CD4-positive, alpha-beta T cell (primary cell): Measurements from ENCODE around the gene AGAP1. TPM values are rescaled to one million over a fixed set of nuclear protein-coding genes. Genes with fewer than 3 reads are reported as not detected.

Experiments used
- ATAC-seq: fragments of 200-7000 bp; cut with Tn5 transposase; one replicate; pipeline ENCODE4 v1.10.0; 2022; ENCODE audit warnings: mild to moderate bottlenecking; ENCODE audit not compliant: poor library complexity
- CTCF ChIA-PET: fragments of 350-600 bp; sonication (Branson Sonifier 250); formaldehyde crosslinking; loops from one replicate; lab custom pipeline; 2021; ENCODE audit warnings: antibody characterized with exemption, inconsistent platforms; lab: Charles Lee
- POLR2A ChIA-PET: fragments of 350-600 bp; sonication (Branson Sonifier 250); formaldehyde crosslinking; loops from one replicate; lab custom pipeline; 2021; ENCODE audit warnings: antibody characterized with exemption, inconsistent platforms; lab: Charles Lee
- DNase-seq, 14 experiments: peaks; one replicate each; pipeline ENCODE4 v3.0.0-alpha.2; 2013 to 2020; ENCODE audit warnings: mixed read lengths in 2 of 14
- H3K27ac ChIP-seq, 2 donors: one replicate each; pipeline versions ENCODE4 v1.5.1 to v1.7.0; 2013; ENCODE audit warnings: low read length in 2 of 2, low read depth in 1 of 2, mild to moderate bottlenecking in 1 of 2
- H3K27me3 ChIP-seq, 2 experiments: 1 replicate in 1 of 2; 2 replicates in 1 of 2; pipeline versions ENCODE4 v1.6.1 to v1.7.0; 2013; ENCODE audit warnings: low read length in 2 of 2, control low read depth in 1 of 2, mild to moderate bottlenecking in 1 of 2, moderate library complexity in 1 of 2; ENCODE audit not compliant: insufficient read depth in 2 of 2, control insufficient read depth in 1 of 2
- H3K36me3 ChIP-seq: one replicate; pipeline ENCODE4 v1.6.1; 2013; ENCODE audit warnings: low read length, control low read depth; ENCODE audit not compliant: insufficient read depth
- H3K4me1 ChIP-seq: one replicate; pipeline ENCODE4 v1.6.1; 2013; ENCODE audit warnings: low read length, control low read depth; ENCODE audit not compliant: insufficient read depth
- H3K4me3 ChIP-seq: one replicate; pipeline ENCODE4 v1.5.1; 2013; ENCODE audit warnings: mild to moderate bottlenecking, low read length, moderate library complexity
- H3K9me3 ChIP-seq, 2 experiments: 1 replicate in 1 of 2; 2 replicates in 1 of 2; pipeline versions ENCODE4 v1.6.1 to v1.7.0; 2013; ENCODE audit warnings: low read length in 2 of 2, mild to moderate bottlenecking in 2 of 2, control low read depth in 1 of 2, moderate library complexity in 1 of 2; ENCODE audit not compliant: control insufficient read depth in 1 of 2, insufficient read depth in 1 of 2
- H3K27ac Mint-ChIP-seq: one replicate; pipeline ENCODE4 v1.8.0; 2020; ENCODE audit warnings: mixed read lengths
- H3K27me3 Mint-ChIP-seq: one replicate; pipeline ENCODE4 v1.8.0; 2021; ENCODE audit warnings: mixed read lengths
- H3K36me3 Mint-ChIP-seq: one replicate; pipeline ENCODE4 v1.8.0; 2021; ENCODE audit warnings: low read depth, mixed read lengths
- H3K4me1 Mint-ChIP-seq: one replicate; pipeline ENCODE4 v1.8.0; 2021; ENCODE audit warnings: low read depth, mixed read lengths
- H3K4me3 Mint-ChIP-seq: one replicate; pipeline ENCODE4 v1.8.0; 2020; ENCODE audit warnings: mild to moderate bottlenecking, mixed read lengths
- H3K9me3 Mint-ChIP-seq: one replicate; pipeline ENCODE4 v1.8.0; 2020; ENCODE audit warnings: mixed read lengths
- intact Hi-C, 2 experiments: fragments of 100-400 bp; cut with DNase I in 1 of 2; cut with micrococcal nuclease in 1 of 2; formaldehyde crosslinking; loops; one replicate each; pipeline versions ENCODE4 v1.15.1 to v1.9.0; 2023 to 2025; cut with DNase I, micrococcal nuclease
- total RNA-seq, 174 experiments: library from RNA in 2 of 174; stranded (reverse) in 2 of 174; gene quantifications; one replicate each; pipeline ENCODE4 v1.2.3 and lab custom pipeline; 2021 to 2026
- TF ChIP-seq, protein P1 (sequence below): fragments of 200-600 bp; IDR thresholded peaks from one replicate; pipeline ENCODE4 v1.8.0; 2022; ENCODE audit warnings: antibody characterized with exemption, mild to moderate bottlenecking

AGAP1 gene
- total RNA-seq, 2 experiments from 2014 or later = 2.6 to 3.1 TPM

DNA sequence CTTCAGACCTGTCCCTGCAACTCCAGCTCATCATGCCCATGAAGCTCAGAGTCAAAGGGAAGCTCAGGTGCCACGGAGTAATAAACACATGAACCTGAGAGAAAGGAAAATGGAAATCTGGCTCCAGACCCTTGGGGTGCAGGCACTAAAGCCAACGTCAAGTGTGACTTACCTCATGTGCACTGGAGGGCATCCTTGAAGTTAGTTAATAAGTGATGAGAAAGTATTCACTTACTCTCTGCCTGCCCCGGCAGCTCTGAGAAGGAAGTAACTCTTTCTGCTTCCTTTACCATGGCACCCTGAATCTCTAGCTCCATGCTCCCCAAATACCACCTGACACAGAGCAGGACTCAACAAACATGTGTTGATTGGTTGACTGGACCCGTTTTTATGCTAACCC, 21.4 kb upstream of the AGAP1 start:
- peaks cover 8% of the 10 kb centered on the region in 2 experiments for H3K9me3 ChIP-seq
- no peaks in the 10 kb centered on the region for H3K36me3 Mint-ChIP-seq
- ChIA-PET POLR2A (no interaction called here), CTCF (no interaction called here)
- H3K9me3 Mint-ChIP-seq = peaks cover 4% of the 10 kb centered on the region
- no peaks in the 10 kb centered on the region for H3K4me1 Mint-ChIP-seq
- H3K4me3 Mint-ChIP-seq = no peak overlapping the region
- no peak overlapping the region for H3K27ac Mint-ChIP-seq
- peaks cover 0 to 4% of the 10 kb centered on the region in 2 experiments for H3K27me3 ChIP-seq
- DNase-seq (no peak), ATAC-seq (no peak)
- peaks cover 34% of the 10 kb centered on the region for H3K27me3 Mint-ChIP-seq
- no peak overlapping the region for H3K4me3 ChIP-seq
- TF ChIP-seq, protein P1, sequence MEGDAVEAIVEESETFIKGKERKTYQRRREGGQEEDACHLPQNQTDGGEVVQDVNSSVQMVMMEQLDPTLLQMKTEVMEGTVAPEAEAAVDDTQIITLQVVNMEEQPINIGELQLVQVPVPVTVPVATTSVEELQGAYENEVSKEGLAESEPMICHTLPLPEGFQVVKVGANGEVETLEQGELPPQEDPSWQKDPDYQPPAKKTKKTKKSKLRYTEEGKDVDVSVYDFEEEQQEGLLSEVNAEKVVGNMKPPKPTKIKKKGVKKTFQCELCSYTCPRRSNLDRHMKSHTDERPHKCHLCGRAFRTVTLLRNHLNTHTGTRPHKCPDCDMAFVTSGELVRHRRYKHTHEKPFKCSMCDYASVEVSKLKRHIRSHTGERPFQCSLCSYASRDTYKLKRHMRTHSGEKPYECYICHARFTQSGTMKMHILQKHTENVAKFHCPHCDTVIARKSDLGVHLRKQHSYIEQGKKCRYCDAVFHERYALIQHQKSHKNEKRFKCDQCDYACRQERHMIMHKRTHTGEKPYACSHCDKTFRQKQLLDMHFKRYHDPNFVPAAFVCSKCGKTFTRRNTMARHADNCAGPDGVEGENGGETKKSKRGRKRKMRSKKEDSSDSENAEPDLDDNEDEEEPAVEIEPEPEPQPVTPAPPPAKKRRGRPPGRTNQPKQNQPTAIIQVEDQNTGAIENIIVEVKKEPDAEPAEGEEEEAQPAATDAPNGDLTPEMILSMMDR = no peak
- intact Hi-C loops = no loop called here
- H3K36me3 ChIP-seq = no peaks in the 10 kb centered on the region
- no peaks in the 10 kb centered on the region for H3K4me1 ChIP-seq
- H3K27ac ChIP-seq = no peak overlapping the region

DNA sequence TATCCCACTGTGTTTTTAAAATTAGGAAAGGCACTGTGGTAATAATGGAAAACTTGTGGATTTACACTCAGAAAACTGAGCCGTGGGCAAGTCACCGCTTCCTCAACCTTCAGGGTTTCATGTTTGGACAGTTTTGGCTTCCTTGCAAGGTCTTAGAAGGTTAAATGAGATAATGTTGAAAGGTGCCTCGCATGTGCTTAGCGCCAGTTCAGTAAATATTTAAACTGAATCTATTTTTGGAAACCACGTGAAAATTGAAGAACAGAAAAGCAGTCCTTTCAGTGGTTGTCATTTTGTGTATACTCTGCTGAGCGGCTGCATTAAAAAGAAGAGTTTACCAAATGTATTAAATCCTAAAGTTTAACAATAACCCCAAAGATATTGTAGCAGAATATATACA, 15.2 kb upstream of the AGAP1 start:
- no peak overlapping the region for H3K4me3 Mint-ChIP-seq
- DNase-seq (no peak), ATAC-seq (no peak)
- TF ChIP-seq, protein P1 = no peak
- H3K27ac ChIP-seq = no peak overlapping the region
- no peak overlapping the region for H3K4me3 ChIP-seq
- intact Hi-C loops = no loop called here
- H3K9me3 ChIP-seq = peaks cover 8 to 10% of the 10 kb centered on the region in 2 experiments
- no peak overlapping the region for H3K27ac Mint-ChIP-seq
- no peaks in the 10 kb centered on the region for H3K4me1 Mint-ChIP-seq
- H3K4me1 ChIP-seq = no peaks in the 10 kb centered on the region
- POLR2A ChIA-PET = no interaction called here
- H3K9me3 Mint-ChIP-seq = peaks cover 4% of the 10 kb centered on the region
- H3K27me3 ChIP-seq = peaks cover 0 to 4% of the 10 kb centered on the region in 2 experiments
- no peaks in the 10 kb centered on the region for H3K36me3 Mint-ChIP-seq
- CTCF ChIA-PET = no interaction called here
- H3K36me3 ChIP-seq = no peaks in the 10 kb centered on the region
- peaks cover 26% of the 10 kb centered on the region for H3K27me3 Mint-ChIP-seq

DNA sequence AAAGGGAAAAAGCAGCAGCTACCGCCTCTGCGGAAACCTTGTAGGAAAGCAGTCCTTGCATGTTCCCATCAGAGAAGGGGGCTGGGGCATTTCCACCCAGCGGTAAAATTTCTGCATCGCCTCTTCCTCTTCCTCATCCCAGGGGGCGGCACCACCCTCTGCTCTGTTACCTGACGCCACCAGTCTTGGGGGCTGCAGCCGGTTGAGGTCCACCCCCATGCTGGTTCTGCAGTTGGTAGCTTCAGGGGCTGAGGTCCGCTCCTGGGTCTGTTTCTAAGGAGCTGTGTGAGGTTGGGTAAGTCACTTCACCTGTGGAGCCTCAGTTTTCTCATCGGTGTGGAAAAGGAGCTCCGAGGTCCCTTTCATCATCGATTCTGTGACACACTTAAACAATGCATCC, 14.2 kb upstream of the AGAP1 start:
- Mint-ChIP-seq H3K27ac (no peak overlapping the region), H3K27me3 (peaks cover 28% of the 10 kb centered on the region), H3K9me3 (peaks cover 4% of the 10 kb centered on the region), H3K4me1 (no peaks in the 10 kb centered on the region), H3K36me3 (no peaks in the 10 kb centered on the region), H3K4me3 (no peak overlapping the region)
- Histone ChIP-seq H3K27ac (no peak overlapping the region), H3K27me3 (peaks cover 0 to 4% of the 10 kb centered on the region in 2 experiments), H3K4me3 (no peak overlapping the region), H3K36me3 (no peaks in the 10 kb centered on the region), H3K9me3 (peaks cover 8 to 10% of the 10 kb centered on the region in 2 experiments), H3K4me1 (no peaks in the 10 kb centered on the region)
- ATAC-seq = no peak
- intact Hi-C loops = no loop called here
- ChIA-PET CTCF (no interaction called here), POLR2A (no interaction called here)
- TF ChIP-seq, protein P1 = no peak
- no peak for DNase-seq
